ENCODE results near the gene GNAT3. TPM values are rescaled to one million over a fixed set of nuclear protein-coding genes. Genes with fewer than 3 reads are reported as not detected.

Gene GNAT3
- total and polyA plus RNA-seq, 2 donors from 2014 or later, result not detected

- H3K4me3 ChIP-seq (ENCODE audit: low read length in 3 of 3), result no peak overlapping the region
- H3K4me1 ChIP-seq (ENCODE audit: control insufficient read depth in 2 of 3, insufficient read depth in 2 of 3, low read depth in 1 of 3, low read length in 3 of 3), result no peaks in the 10 kb centered on the region
- H3K9ac ChIP-seq (ENCODE audit: low read length in 3 of 3), result no peak overlapping the region
- DNase-seq (no peak), FAIRE-seq (no peak)
- H3K9me3 ChIP-seq (ENCODE audit: control insufficient read depth in 2 of 3, insufficient read depth in 1 of 3, low read length in 3 of 3), result no peaks in the 10 kb centered on the region
- no peaks in the 10 kb centered on the region for H3K36me3 ChIP-seq (ENCODE audit: control insufficient read depth in 2 of 3, insufficient read depth in 3 of 3, low read length in 3 of 3)
- TF ChIP-seq, protein P1, sequence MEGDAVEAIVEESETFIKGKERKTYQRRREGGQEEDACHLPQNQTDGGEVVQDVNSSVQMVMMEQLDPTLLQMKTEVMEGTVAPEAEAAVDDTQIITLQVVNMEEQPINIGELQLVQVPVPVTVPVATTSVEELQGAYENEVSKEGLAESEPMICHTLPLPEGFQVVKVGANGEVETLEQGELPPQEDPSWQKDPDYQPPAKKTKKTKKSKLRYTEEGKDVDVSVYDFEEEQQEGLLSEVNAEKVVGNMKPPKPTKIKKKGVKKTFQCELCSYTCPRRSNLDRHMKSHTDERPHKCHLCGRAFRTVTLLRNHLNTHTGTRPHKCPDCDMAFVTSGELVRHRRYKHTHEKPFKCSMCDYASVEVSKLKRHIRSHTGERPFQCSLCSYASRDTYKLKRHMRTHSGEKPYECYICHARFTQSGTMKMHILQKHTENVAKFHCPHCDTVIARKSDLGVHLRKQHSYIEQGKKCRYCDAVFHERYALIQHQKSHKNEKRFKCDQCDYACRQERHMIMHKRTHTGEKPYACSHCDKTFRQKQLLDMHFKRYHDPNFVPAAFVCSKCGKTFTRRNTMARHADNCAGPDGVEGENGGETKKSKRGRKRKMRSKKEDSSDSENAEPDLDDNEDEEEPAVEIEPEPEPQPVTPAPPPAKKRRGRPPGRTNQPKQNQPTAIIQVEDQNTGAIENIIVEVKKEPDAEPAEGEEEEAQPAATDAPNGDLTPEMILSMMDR (IDR thresholded peaks at IDR 0.05; ENCODE audit: borderline replicate concordance, extremely low read depth, insufficient read depth), result no peak
- no peak overlapping the region for H3K27ac ChIP-seq (ENCODE audit: low read depth in 2 of 2, low read length in 2 of 2)
- H3K27me3 ChIP-seq (ENCODE audit: control insufficient read depth, insufficient read depth, low read length), result no peaks in the 10 kb centered on the region
- intact Hi-C loops (cut with DNase I), result no loop called here
Observed at GRCh38 chr7:80414331-80414730, 97.5 kb downstream of the GNAT3 start.

- Histone ChIP-seq H3K27ac (ENCODE audit: low read depth in 2 of 2, low read length in 2 of 2) (no peak overlapping the region), H3K4me3 (ENCODE audit: low read length in 3 of 3) (no peak overlapping the region), H3K36me3 (ENCODE audit: control insufficient read depth in 2 of 3, insufficient read depth in 3 of 3, low read length in 3 of 3) (no peaks in the 10 kb centered on the region), H3K9ac (ENCODE audit: low read length in 3 of 3) (no peak overlapping the region), H3K27me3 (ENCODE audit: control insufficient read depth, insufficient read depth, low read length) (no peaks in the 10 kb centered on the region), H3K9me3 (ENCODE audit: control insufficient read depth in 2 of 3, insufficient read depth in 1 of 3, low read length in 3 of 3) (no peaks in the 10 kb centered on the region), H3K4me1 (ENCODE audit: control insufficient read depth in 2 of 3, insufficient read depth in 2 of 3, low read depth in 1 of 3, low read length in 3 of 3) (no peaks in the 10 kb centered on the region)
- DNase-seq (no peak), FAIRE-seq (no peak)
- TF ChIP-seq, protein P1 (IDR thresholded peaks at IDR 0.05; ENCODE audit: borderline replicate concordance, extremely low read depth, insufficient read depth), result no peak
- intact Hi-C loops (cut with DNase I), result no loop called here
Observed at GRCh38 chr7:80413383-80413945, 98.4 kb downstream of the GNAT3 start.

- DNase-seq (no peak), FAIRE-seq (no peak)
- Histone ChIP-seq H3K27me3 (ENCODE audit: control insufficient read depth, insufficient read depth, low read length) (no peaks in the 10 kb centered on the region), H3K9ac (ENCODE audit: low read length in 3 of 3) (no peak overlapping the region), H3K9me3 (ENCODE audit: control insufficient read depth in 2 of 3, insufficient read depth in 1 of 3, low read length in 3 of 3) (no peaks in the 10 kb centered on the region), H3K36me3 (ENCODE audit: control insufficient read depth in 2 of 3, insufficient read depth in 3 of 3, low read length in 3 of 3) (no peaks in the 10 kb centered on the region), H3K4me3 (ENCODE audit: low read length in 3 of 3) (no peak overlapping the region), H3K4me1 (ENCODE audit: control insufficient read depth in 2 of 3, insufficient read depth in 2 of 3, low read depth in 1 of 3, low read length in 3 of 3) (no peaks in the 10 kb centered on the region), H3K27ac (ENCODE audit: low read depth in 2 of 2, low read length in 2 of 2) (no peak overlapping the region)
- intact Hi-C loops (cut with DNase I), result no loop called here
- TF ChIP-seq, protein P1 (IDR thresholded peaks at IDR 0.05; ENCODE audit: borderline replicate concordance, extremely low read depth, insufficient read depth), result no peak
Observed at GRCh38 chr7:80412842-80413241, 99.0 kb downstream of the GNAT3 start.

- no peak for FAIRE-seq
Observed at GRCh38 chr7:80411621-80412020, 100.2 kb downstream of the GNAT3 start.

More at GRCh38 chr7:80411621-80412020, 100.2 kb downstream of the GNAT3 start:
- Histone ChIP-seq H3K36me3 (ENCODE audit: control insufficient read depth in 2 of 3, insufficient read depth in 3 of 3, low read length in 3 of 3) (no peaks in the 10 kb centered on the region), H3K9ac (ENCODE audit: low read length in 3 of 3) (no peak overlapping the region), H3K27ac (ENCODE audit: low read depth in 2 of 2, low read length in 2 of 2) (no peak overlapping the region), H3K9me3 (ENCODE audit: control insufficient read depth in 2 of 3, insufficient read depth in 1 of 3, low read length in 3 of 3) (no peaks in the 10 kb centered on the region), H3K27me3 (ENCODE audit: control insufficient read depth, insufficient read depth, low read length) (no peaks in the 10 kb centered on the region), H3K4me1 (ENCODE audit: control insufficient read depth in 2 of 3, insufficient read depth in 2 of 3, low read depth in 1 of 3, low read length in 3 of 3) (no peaks in the 10 kb centered on the region), H3K4me3 (ENCODE audit: low read length in 3 of 3) (no peak overlapping the region)
- no peak for DNase-seq
- intact Hi-C loops (cut with DNase I), result no loop called here
- TF ChIP-seq, protein P1 (IDR thresholded peaks at IDR 0.05; ENCODE audit: borderline replicate concordance, extremely low read depth, insufficient read depth), result no peak
